ENCODE data around the gene GBF1. TPM values are rescaled to one million over a fixed set of nuclear protein-coding genes. Genes with fewer than 3 reads are reported as not detected.

The GBF1 gene
- total RNA-seq, 4 donors from 2014 or later, result 34.0 to 68.3 (median 53.5) TPM

- no peak overlapping the region for H3K4me3 ChIP-seq (replicated peaks in 1 of 3)
- intact Hi-C loops (cut with DNase I), result no loop called here
- H3K27me3 ChIP-seq, result no peaks in the 10 kb centered on the region
- H3K27ac ChIP-seq, result peak overlapping the region; percentile 48 to 70 (median 66)
- H3K36me3 ChIP-seq, result no peaks in the 10 kb centered on the region
- H3K4me1 ChIP-seq, result peaks cover 26 to 49% of the 10 kb centered on the region in 2 donors
- DNase-seq, result no peak
- TF ChIP-seq CTCF (IDR thresholded peaks at IDR 0.05) (no peak), POLR2A (IDR thresholded peaks at IDR 0.05) (no peak)
- no peaks in the 10 kb centered on the region for H3K9me3 ChIP-seq
These were observed 22.4 kb downstream of the GBF1 start for GRCh38 chr10:102267748-102268147.

- intact Hi-C loops (cut with DNase I), result no loop called here
These were observed 23.1 kb downstream of the GBF1 start for GRCh38 chr10:102268375-102268888.

GRCh38 chr10:102269017-102269416 is 23.7 kb downstream of the GBF1 start:
- no peaks in the 10 kb centered on the region for H3K27me3 ChIP-seq
- no peaks in the 10 kb centered on the region for H3K9me3 ChIP-seq
- intact Hi-C loops (cut with DNase I), result no loop called here
- 47 to 48% methylated on average over 3 of the region's 3 CpGs for WGBS, 2 donors
- H3K27ac ChIP-seq, result peak overlapping the region in 2 of 3 donors; percentile 60 to 70
- peaks cover 39 to 56% of the 10 kb centered on the region in 2 donors for H3K4me1 ChIP-seq
- H3K36me3 ChIP-seq, result no peaks in the 10 kb centered on the region
- DNase-seq, result no peak
- TF ChIP-seq CTCF (IDR thresholded peaks at IDR 0.05), result no peak
- H3K4me3 ChIP-seq (replicated peaks in 1 of 3), result no peak overlapping the region

More at GRCh38 chr10:102268375-102268888, 23.1 kb downstream of the GBF1 start:
- Histone ChIP-seq H3K27me3 (no peaks in the 10 kb centered on the region), H3K27ac (peak overlapping the region; percentile 48 to 70 (median 66)), H3K36me3 (no peaks in the 10 kb centered on the region), H3K4me1 (peaks cover 33 to 50% of the 10 kb centered on the region in 2 donors), H3K9me3 (no peaks in the 10 kb centered on the region), H3K4me3 (replicated peaks in 1 of 3) (no peak overlapping the region)
- TF ChIP-seq POLR2A (IDR thresholded peaks at IDR 0.05) (no peak), CTCF (IDR thresholded peaks at IDR 0.05) (peak in 4 of 6 experiments; percentile 26 to 43 (median 32))
- DNase-seq, result peak; percentile 11 to 19

- intact Hi-C loops (cut with DNase I), result no loop called here
- Histone ChIP-seq H3K4me1 (peaks cover 37 to 54% of the 10 kb centered on the region in 2 donors), H3K27me3 (no peaks in the 10 kb centered on the region), H3K4me3 (replicated peaks in 1 of 3) (no peak overlapping the region), H3K36me3 (no peaks in the 10 kb centered on the region), H3K27ac (peak overlapping the region; percentile 2 to 62 (median 51)), H3K9me3 (no peaks in the 10 kb centered on the region)
- 30 to 33% methylated on average over 1 of the region's 1 CpG for WGBS, 2 donors
- peak; percentile 55 to 56 for DNase-seq
- TF ChIP-seq POLR2A (IDR thresholded peaks at IDR 0.05) (no peak), CTCF (IDR thresholded peaks at IDR 0.05) (no peak)
These were observed 28.7 kb downstream of the GBF1 start for GRCh38 chr10:102274062-102274461.

GRCh38 chr10:102275343-102275742 is 30.0 kb downstream of the GBF1 start:
- Histone ChIP-seq H3K4me3 (replicated peaks in 1 of 3) (no peak overlapping the region), H3K27me3 (no peaks in the 10 kb centered on the region), H3K4me1 (peaks cover 46 to 58% of the 10 kb centered on the region in 2 donors), H3K9me3 (no peaks in the 10 kb centered on the region), H3K36me3 (no peaks in the 10 kb centered on the region), H3K27ac (peak overlapping the region in 2 of 3 donors; percentile 51 to 62)
- intact Hi-C loops (cut with DNase I), result no loop called here
- TF ChIP-seq CTCF (IDR thresholded peaks at IDR 0.05), result no peak
- no peak for TF ChIP-seq POLR2A (IDR thresholded peaks at IDR 0.05)
- no peak for DNase-seq
- WGBS, 2 donors, result 95% methylated on average over 2 of the region's 2 CpGs

Data from thyroid gland (tissue), 4 donors.